Erythroblast (primary cell): ENCODE measurements around the gene CDX1.

Experiments
- GATA1 ChIP-seq: IDR thresholded peaks from 2 replicates; pipeline ENCODE4 v1.6.1; 2011; ENCODE audit warnings: low read depth, mild to moderate bottlenecking, control low read depth, low read length, moderate library complexity
- POLR2A ChIP-seq: IDR thresholded peaks from 2 replicates; pipeline ENCODE4 v1.6.1; 2011; ENCODE audit warnings: mild to moderate bottlenecking, low read length

- TF ChIP-seq POLR2A (no peak), GATA1 (no peak)
Observed at GRCh38 chr5:150167908-150168307, 1.3 kb downstream of the CDX1 start.
